ENCODE measurements around the gene PKHD1.

The PKHD1 gene

DNA sequence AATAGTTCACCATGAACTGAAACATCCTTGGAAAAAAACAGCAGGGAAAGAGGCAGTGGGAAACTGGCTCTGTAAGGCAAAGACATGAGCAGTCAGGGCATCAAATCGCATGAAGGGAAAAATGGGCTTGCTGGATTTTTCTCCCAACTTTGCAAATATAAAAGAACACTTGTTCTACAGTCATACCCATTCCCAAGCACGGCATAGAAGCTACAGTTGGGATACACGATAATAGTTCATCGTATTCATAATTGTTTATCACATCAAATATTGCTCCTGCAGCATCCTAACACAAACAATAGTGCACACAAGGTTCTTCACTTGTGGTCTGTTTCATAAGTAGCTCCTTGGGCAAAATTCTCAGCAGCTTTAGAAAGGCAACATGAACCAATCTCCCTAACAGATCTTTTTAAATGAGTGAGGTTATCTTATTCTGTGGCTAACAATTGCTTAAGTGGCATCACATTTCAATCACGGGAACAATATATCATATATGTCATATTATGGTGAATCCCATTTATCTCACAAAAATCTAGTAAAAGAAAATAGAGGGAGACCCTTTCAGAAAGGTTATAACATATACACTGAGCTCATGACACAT lies 243.9 kb downstream of the PKHD1 start:
- no peak for DNase-seq
- no peak for ATAC-seq (replicated peaks)
- no peaks in the 10 kb centered on the region for H3K27me3 Mint-ChIP-seq
- H3K27ac Mint-ChIP-seq: no peak overlapping the region
- no peaks in the 10 kb centered on the region for H3K4me1 Mint-ChIP-seq
- no peaks in the 10 kb centered on the region for H3K36me3 Mint-ChIP-seq
- no peak overlapping the region for H3K4me3 Mint-ChIP-seq
- no peaks in the 10 kb centered on the region for H3K9me3 Mint-ChIP-seq

DNA sequence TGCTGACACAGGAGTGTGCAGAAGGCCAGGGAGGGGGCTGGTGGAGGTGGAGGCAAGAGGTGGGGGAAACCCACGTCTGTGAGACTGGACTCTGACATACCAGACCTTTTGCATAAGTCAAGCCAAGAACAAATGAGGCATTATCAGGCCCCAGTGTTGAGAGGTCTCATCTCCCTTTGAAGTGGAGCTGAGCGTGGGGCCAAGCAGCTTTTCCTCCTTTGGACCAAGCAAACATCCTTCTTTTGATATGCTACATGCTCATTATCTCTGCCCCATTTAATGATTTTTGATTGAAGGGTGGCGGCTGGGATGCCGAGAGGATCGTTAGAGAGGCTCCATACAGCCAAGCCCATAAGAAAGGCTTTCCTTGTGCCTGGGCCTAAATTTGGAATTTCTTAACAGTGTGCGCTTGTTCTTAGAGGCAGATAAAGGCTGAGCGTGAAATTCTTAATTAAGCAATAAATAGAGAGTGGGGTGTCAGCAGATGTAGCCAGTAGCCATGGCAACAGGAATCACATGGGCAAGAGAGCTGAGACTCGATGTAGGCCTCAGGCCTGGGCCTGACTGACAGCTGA lies 244.5 kb downstream of the PKHD1 start:
- Mint-ChIP-seq H3K4me3 (no peak overlapping the region), H3K27me3 (no peaks in the 10 kb centered on the region), H3K4me1 (no peaks in the 10 kb centered on the region), H3K36me3 (no peaks in the 10 kb centered on the region), H3K9me3 (no peaks in the 10 kb centered on the region), H3K27ac (no peak overlapping the region)
- no peak for ATAC-seq (replicated peaks)
- no peak for DNase-seq

DNA sequence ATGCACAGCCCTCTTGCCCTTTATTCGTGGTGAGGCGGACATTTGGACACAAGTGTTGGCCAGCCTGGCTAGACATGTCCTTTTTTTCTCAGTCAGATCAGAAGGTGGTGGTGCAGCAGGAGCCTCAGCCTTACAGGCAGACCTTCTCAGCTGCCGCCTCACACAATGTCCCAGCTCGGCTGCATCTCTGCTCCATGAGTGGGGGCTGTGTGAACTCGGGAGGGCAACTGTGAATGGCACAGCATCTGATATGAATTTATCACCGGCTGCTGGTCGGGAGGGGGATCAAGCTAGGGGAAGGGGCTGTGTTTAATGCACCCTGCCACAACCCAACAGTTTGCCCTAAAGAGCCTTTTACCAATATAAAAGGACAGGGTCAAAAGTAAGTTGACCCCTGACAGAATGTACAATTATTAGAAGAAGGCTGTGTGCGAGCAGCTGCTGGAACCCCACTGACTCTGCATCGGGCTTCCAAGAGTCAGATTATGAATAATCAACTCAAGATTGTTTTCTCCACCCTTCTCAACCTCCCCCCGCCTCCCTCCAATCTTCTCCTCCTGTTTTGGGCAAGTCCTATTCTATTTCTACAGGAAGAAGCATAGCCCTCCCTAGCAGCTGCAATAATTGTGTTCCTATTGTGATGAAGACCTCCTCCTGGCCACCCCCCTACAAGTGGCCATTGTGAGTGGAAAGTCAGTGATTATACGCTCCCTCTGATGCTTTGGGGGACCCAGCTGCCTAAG lies 245.2 kb downstream of the PKHD1 start:
- Mint-ChIP-seq H3K4me1 (no peaks in the 10 kb centered on the region), H3K9me3 (no peaks in the 10 kb centered on the region), H3K4me3 (no peak overlapping the region), H3K27me3 (no peaks in the 10 kb centered on the region), H3K36me3 (no peaks in the 10 kb centered on the region), H3K27ac (no peak overlapping the region)
- ATAC-seq (replicated peaks) (no peak), DNase-seq (no peak)

DNA sequence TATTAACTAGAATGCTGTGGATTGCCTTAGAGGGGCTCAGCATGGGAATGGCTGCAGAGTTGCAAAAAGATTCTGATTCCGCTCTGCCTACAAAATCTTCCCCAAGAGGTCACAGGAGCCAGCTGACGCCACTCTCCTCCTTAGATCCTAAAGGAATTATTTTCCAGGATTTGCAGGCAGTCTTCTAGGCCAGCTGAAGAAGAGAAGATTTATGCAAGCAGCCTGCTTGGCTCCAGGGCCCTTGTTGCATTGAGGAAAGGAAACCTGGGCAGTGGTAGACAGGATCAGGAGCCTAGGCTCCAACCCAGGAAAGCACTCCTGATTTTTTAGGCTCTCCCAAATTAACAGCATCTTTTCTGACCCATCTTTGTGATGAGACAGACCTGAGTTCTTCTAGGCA lies 245.8 kb downstream of the PKHD1 start:
- no peak overlapping the region for H3K4me3 Mint-ChIP-seq
- H3K36me3 Mint-ChIP-seq: no peaks in the 10 kb centered on the region
- no peaks in the 10 kb centered on the region for H3K27me3 Mint-ChIP-seq
- H3K27ac Mint-ChIP-seq: no peak overlapping the region
- no peaks in the 10 kb centered on the region for H3K9me3 Mint-ChIP-seq
- no peak for ATAC-seq (replicated peaks)
- DNase-seq: no peak
- no peaks in the 10 kb centered on the region for H3K4me1 Mint-ChIP-seq

DNA sequence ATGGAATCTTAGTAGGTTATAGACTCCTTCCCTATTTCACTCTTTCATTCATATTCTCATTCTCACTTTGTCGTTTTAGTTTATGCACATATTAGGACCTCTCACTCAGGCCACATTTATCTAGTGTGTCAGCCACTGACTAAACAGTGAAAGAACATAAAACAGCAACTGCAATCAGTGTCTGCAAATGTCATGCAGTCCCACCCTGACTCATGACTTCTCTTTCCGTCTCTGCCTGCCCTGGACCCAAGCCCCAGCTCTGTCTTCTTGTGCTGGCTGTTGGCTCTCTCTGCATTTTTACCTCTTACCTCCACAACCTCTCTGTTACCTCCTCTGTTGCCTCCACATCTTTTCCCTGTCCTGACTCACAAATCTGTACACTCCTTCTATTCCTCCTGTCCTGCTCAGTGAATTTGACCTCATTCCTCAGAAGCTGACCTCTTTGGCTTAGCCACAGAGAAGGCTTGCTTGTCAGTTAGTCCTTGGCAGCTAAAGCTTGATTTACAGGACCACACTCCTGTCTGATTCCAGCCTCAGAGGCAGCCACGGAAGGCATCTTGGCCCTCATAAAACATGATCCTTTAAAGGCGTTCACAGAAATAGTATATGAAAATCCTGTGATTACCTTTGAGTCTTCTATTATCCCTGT lies 247.6 kb downstream of the PKHD1 start:
- ATAC-seq (replicated peaks): no peak
- Mint-ChIP-seq H3K36me3 (no peaks in the 10 kb centered on the region), H3K27ac (no peak overlapping the region), H3K4me3 (no peak overlapping the region), H3K9me3 (no peaks in the 10 kb centered on the region), H3K4me1 (no peaks in the 10 kb centered on the region), H3K27me3 (no peaks in the 10 kb centered on the region)
- no peak for DNase-seq

DNA sequence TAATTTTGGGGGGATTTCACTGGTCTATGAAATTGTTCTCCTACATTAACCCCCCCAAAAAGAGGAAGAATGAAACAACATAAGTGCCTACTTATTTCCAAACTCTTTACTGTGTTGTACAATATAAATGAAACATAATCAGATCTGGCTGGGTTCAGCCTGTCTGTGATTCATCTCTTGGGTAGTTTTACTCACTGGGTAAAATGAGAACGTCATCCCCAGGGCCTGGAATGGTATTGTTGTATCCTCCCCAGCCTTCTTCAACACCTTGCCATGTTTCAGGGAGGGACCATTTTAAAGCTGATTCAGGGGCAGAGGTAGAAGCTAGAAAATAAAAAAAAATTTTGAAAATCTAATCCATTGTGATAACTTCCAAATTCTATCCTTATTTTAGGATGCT lies 256.7 kb downstream of the PKHD1 start:
- DNase-seq: no peak
- H3K4me1 Mint-ChIP-seq: no peaks in the 10 kb centered on the region
- peaks cover 3 to 6% of the 10 kb centered on the region in 2 donors for H3K27me3 Mint-ChIP-seq
- H3K36me3 Mint-ChIP-seq: no peaks in the 10 kb centered on the region
- H3K27ac Mint-ChIP-seq: no peak overlapping the region
- H3K9me3 Mint-ChIP-seq: peaks cover 1 to 4% of the 10 kb centered on the region in 2 donors
- no peak overlapping the region for H3K4me3 Mint-ChIP-seq
- ATAC-seq (replicated peaks): no peak

DNA sequence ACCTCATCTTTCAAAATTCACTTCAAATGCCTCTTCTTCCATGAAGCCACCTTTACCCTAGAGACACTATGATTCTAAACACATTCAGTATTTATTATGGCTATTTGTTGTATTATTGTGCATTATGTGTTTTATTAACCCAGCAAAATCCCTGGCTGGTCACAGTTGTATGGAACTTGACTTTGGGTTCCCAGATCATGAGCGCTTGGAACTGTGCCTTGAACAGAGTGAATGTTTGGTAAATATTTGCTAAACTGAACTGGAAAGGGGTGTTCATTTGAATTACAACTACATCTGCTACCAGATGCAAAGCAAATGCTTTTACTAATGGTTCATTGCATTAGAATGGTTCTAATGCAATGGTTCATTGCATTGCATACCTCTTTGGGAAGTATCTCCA lies 259.8 kb downstream of the PKHD1 start:
- DNase-seq: no peak

DNA sequence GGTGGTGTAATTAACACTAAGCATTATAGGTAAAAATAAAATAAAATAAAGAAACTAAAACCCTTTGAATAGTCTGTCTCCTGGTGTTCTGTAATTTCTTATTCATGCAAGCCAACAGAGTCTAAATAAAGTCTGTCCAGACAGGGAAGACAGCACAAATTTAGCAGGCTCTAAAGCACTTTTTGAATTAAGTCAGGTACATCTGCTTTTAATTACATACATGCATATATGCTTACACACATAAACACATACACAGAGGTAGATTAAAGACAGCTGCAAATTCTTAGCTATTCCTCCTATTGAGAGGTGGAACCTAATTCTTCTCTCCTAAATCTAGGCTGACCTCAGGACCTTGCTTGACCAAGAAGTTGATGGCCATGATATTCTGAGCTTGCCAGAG lies 262.5 kb downstream of the PKHD1 start:
- H3K36me3 Mint-ChIP-seq: no peaks in the 10 kb centered on the region

More for the DNA sequence above, 259.8 kb downstream of the PKHD1 start:
- H3K9me3 Mint-ChIP-seq: no peaks in the 10 kb centered on the region
- H3K36me3 Mint-ChIP-seq: no peaks in the 10 kb centered on the region
- ATAC-seq (replicated peaks): no peak
- H3K27ac Mint-ChIP-seq: no peak overlapping the region
- peaks cover 0 to 6% of the 10 kb centered on the region in 2 donors for H3K27me3 Mint-ChIP-seq
- H3K4me3 Mint-ChIP-seq: no peak overlapping the region
- H3K4me1 Mint-ChIP-seq: no peaks in the 10 kb centered on the region

DNA sequence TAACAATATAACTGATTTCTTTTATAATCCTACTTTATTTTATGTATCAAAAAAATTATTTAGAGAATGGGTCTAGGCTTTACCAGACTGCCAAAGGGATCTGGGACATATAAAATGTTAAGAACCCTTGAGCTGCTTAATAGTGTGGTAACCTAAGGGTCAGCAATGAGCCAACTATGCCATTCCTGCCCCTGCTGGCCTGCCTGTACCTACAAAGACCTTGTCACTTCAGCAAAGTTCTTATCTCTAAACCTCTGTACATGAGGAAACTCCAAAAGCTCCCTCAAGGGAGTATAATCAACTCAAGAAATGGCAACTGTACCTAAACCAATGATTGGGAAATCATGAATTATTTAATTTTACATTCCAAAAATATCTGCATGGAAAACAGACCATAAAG lies 266.9 kb downstream of the PKHD1 start:
- no peaks in the 10 kb centered on the region for H3K27me3 Mint-ChIP-seq

More for the DNA sequence above, 262.5 kb downstream of the PKHD1 start:
- no peaks in the 10 kb centered on the region for H3K4me1 Mint-ChIP-seq
- no peak for ATAC-seq (replicated peaks)
- DNase-seq: no peak
- H3K27ac Mint-ChIP-seq: no peak overlapping the region
- H3K9me3 Mint-ChIP-seq: no peaks in the 10 kb centered on the region
- peaks cover 0 to 6% of the 10 kb centered on the region in 2 donors for H3K27me3 Mint-ChIP-seq
- H3K4me3 Mint-ChIP-seq: no peak overlapping the region

DNA sequence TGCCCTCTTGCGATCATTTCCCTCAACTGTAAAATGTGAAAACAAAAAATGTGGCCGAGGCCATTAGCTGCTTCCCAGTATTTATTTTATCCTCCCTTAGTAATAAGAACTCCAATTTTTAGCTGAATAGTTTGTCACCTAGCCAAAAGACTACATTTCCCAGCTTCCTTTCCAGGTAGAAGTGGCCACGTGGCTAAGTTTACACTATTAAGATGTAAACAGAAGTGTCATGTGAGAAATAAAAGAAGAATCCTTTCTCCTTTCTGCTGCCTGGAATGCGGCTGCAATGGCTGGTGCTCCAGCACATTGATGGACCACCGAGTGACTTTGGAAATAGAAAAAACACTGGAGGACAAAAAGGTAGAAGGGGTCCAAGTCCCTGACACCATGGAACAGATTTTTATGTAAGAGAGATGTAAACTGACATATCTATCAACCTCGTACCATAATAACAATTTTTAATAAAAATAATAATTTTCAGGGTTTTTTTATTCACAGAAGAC lies 268.8 kb downstream of the PKHD1 start:
- H3K9me3 Mint-ChIP-seq: no peaks in the 10 kb centered on the region
- DNase-seq (no peak), ATAC-seq (replicated peaks) (no peak)
- no peaks in the 10 kb centered on the region for H3K27me3 Mint-ChIP-seq
- no peaks in the 10 kb centered on the region for H3K36me3 Mint-ChIP-seq
- no peaks in the 10 kb centered on the region for H3K4me1 Mint-ChIP-seq
- no peak overlapping the region for H3K4me3 Mint-ChIP-seq
- no peak overlapping the region for H3K27ac Mint-ChIP-seq

More for the DNA sequence above, 266.9 kb downstream of the PKHD1 start:
- Mint-ChIP-seq H3K36me3 (no peaks in the 10 kb centered on the region), H3K4me1 (no peaks in the 10 kb centered on the region), H3K9me3 (no peaks in the 10 kb centered on the region), H3K27ac (no peak overlapping the region), H3K4me3 (no peak overlapping the region)
- ATAC-seq (replicated peaks) (no peak), DNase-seq (no peak)

DNA sequence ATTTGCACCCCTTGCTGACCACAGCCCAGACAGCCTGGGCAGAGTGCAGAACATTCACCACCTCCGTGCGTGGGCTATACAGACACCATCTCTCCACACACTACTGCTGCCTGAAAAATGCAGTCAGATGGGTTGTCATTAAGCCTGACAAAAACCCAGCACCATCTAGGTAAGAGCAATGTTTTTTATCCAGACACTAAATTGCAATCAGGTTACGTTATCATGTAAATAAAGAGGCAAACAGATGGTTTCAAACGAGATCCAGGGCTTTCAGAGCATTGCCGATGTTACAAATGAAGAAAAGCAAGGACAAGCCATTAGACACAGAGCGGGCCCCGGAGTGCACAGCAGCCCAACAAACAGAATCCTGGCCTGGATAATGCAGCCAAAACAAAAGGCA lies 269.6 kb downstream of the PKHD1 start:
- H3K36me3 Mint-ChIP-seq: no peaks in the 10 kb centered on the region
- no peaks in the 10 kb centered on the region for H3K4me1 Mint-ChIP-seq
- ATAC-seq (replicated peaks) (no peak), DNase-seq (no peak)
- no peak overlapping the region for H3K27ac Mint-ChIP-seq
- H3K27me3 Mint-ChIP-seq: no peaks in the 10 kb centered on the region
- H3K4me3 Mint-ChIP-seq: no peak overlapping the region
- no peaks in the 10 kb centered on the region for H3K9me3 Mint-ChIP-seq

DNA sequence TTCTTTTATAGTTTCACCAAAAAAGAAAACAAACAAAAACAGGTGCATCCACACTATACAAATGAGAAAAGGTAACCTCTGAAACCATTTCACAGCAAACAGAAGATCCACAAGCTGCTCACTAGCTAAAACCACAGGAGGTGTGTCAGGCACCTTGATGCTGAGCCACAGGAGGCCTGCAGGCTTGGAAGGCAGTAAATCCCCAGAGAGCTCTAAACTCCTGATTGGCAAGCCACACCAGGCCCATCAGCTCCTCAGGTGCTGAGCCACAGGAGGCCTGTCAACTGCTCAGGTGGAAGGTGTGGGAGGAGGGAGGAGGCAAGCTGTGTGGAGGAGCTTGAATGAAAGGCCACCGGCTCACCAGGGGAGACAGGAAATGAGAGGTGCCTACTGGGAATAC lies 273.0 kb downstream of the PKHD1 start:
- peaks cover 0 to 2% of the 10 kb centered on the region in 2 donors for H3K9me3 Mint-ChIP-seq
- ATAC-seq (replicated peaks) (no peak), DNase-seq (no peak)
- no peaks in the 10 kb centered on the region for H3K4me1 Mint-ChIP-seq
- H3K36me3 Mint-ChIP-seq: no peaks in the 10 kb centered on the region
- no peaks in the 10 kb centered on the region for H3K27me3 Mint-ChIP-seq
- no peak overlapping the region for H3K4me3 Mint-ChIP-seq
- H3K27ac Mint-ChIP-seq: no peak overlapping the region

DNA sequence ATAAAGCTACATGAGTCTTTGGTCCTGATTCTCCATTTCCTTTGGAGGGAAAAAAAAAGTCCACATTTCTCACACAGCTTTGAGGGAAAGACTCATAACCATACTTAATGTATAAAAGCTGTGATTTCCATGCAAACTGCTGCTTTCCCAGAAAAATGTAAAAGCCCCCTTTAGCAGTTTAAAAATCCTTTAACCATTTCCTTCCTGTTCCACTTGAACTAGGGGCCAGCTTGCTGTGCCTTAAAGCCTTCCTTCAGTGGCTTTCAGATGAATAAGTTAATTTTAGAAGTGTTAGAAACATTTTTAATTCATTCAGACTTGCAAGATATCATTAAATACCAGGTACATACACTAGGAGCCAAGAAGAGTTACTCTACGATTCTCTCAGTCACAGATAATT lies 273.5 kb downstream of the PKHD1 start:
- H3K4me1 Mint-ChIP-seq: no peaks in the 10 kb centered on the region
- peaks cover 0 to 2% of the 10 kb centered on the region in 2 donors for H3K9me3 Mint-ChIP-seq

DNA sequence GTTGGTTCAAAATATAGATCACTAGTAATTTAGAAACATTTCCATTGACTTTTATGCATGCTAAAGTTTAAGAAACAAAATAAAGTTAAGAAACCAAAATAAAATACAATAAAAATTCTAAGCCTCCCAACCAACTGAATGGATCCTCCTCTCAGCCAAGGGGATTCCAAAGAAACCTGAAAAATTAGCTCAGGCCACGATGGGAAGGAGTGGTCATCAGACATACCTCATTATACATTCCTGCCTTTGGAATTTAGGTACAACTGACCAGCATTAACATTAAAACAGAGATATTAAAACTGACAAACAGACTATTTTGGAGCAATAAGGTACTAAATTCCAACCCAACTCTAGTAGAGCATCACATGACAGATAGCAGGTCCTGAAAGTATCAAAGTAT lies 275.2 kb downstream of the PKHD1 start:
- no peaks in the 10 kb centered on the region for H3K36me3 Mint-ChIP-seq
- no peak overlapping the region for H3K4me3 Mint-ChIP-seq
- H3K27me3 Mint-ChIP-seq: no peaks in the 10 kb centered on the region

More for the DNA sequence above, 273.5 kb downstream of the PKHD1 start:
- H3K36me3 Mint-ChIP-seq: no peaks in the 10 kb centered on the region
- H3K27me3 Mint-ChIP-seq: no peaks in the 10 kb centered on the region
- ATAC-seq (replicated peaks) (no peak), DNase-seq (no peak)
- no peak overlapping the region for H3K4me3 Mint-ChIP-seq
- H3K27ac Mint-ChIP-seq: no peak overlapping the region

More for the DNA sequence above, 275.2 kb downstream of the PKHD1 start:
- DNase-seq (no peak), ATAC-seq (replicated peaks) (no peak)
- Mint-ChIP-seq H3K9me3 (peaks cover 2 to 4% of the 10 kb centered on the region in 2 donors), H3K27ac (no peak overlapping the region), H3K4me1 (no peaks in the 10 kb centered on the region)

All from stimulated activated naive B cell treated with anti-CD40 and anti-IgM and Interleukin-4, amounts not matched to agents 10 μg/mL and 1 μg/mL and 100 μg/mL, for 72 hours (primary cell).